Panc1 (cell line): ENCODE results near the gene CEBPA. TPM values are rescaled to one million over a fixed set of nuclear protein-coding genes. Genes with fewer than 3 reads are reported as not detected.

ENCODE experiments used
- ATAC-seq: fragments of 200-7000 bp; cut with Tn5 transposase; 2 replicates; pipeline ENCODE4 v1.9.1; 2020; ENCODE audit warnings: mild to moderate bottlenecking, moderate library complexity
- BruUV-seq: library from RNA; stranded (reverse); fragments of 400-500 nt; replicated peaks from 2 replicates; lab custom pipeline; 2021; lab: Mats Ljungman, UMichigan
- CTCF ChIA-PET: fragments of 300-600 bp; sonication (Branson Sonifier 250); formaldehyde crosslinking; loops from one replicate; lab custom pipeline; 2022; ENCODE audit warnings: antibody characterized with exemption; lab: Charles Lee
- POLR2A ChIA-PET: fragments of 300-600 bp; sonication (Branson Sonifier 250); formaldehyde crosslinking; loops from one replicate; lab custom pipeline; 2022; ENCODE audit warnings: antibody characterized with exemption; lab: Charles Lee
- DNase-seq: peaks from one replicate; pipeline ENCODE4 v3.0.0-alpha.2; 2010; ENCODE audit warnings: low read depth, low spot score
- H3K27ac ChIP-seq: 2 replicates; pipeline ENCODE4 v1.5.1; 2011; ENCODE audit warnings: mild to moderate bottlenecking, low read length, inconsistent platforms
- H3K27me3 ChIP-seq: fragments of 200-500 bp; sonication (Bioruptor generic); 2 replicates; pipeline ENCODE4 v1.6.0; 2014; ENCODE audit warnings: low read length, inconsistent platforms; ENCODE audit not compliant: control insufficient read depth, insufficient read depth
- H3K36me3 ChIP-seq: fragments of 200-500 bp; sonication (Bioruptor generic); 2 replicates; pipeline ENCODE4 v1.5.1; 2014; ENCODE audit warnings: inconsistent platforms, mild to moderate bottlenecking, low read length, moderate library complexity; ENCODE audit not compliant: control insufficient read depth, insufficient read depth
- H3K4me1 ChIP-seq: 2 replicates; pipeline ENCODE4 v1.5.1; 2011; ENCODE audit warnings: inconsistent platforms, mild to moderate bottlenecking, low read length, moderate library complexity; ENCODE audit not compliant: control insufficient read depth, insufficient read depth
- H3K4me3 ChIP-seq, 2 experiments: 2 replicates each; pipeline ENCODE4 v1.5.1; 2011 to 2012; ENCODE audit warnings: low read depth in 2 of 2, low read length in 2 of 2, mild to moderate bottlenecking in 2 of 2, inconsistent platforms in 1 of 2, moderate library complexity in 1 of 2
- H3K9me3 ChIP-seq: fragments of 200-500 bp; sonication (Bioruptor generic); 2 replicates; pipeline ENCODE4 v1.5.1; 2014; ENCODE audit warnings: low read depth, mild to moderate bottlenecking, inconsistent platforms, low read length, moderate library complexity; ENCODE audit not compliant: control insufficient read depth, insufficient read depth
- POLR2AphosphoS5 ChIP-seq: IDR thresholded peaks from 2 replicates; pipeline ENCODE4 v1.6.1; 2012; ENCODE audit warnings: mild to moderate bottlenecking, low read depth, low read length, moderate library complexity
- SIN3A ChIP-seq: IDR thresholded peaks from 2 replicates; pipeline ENCODE4 v1.6.1; 2012; ENCODE audit warnings: low read depth, mild to moderate bottlenecking, low read length, moderate library complexity, borderline replicate concordance; ENCODE audit not compliant: insufficient read depth
- TCF7L2 ChIP-seq: IDR thresholded peaks from 2 replicates; pipeline ENCODE4 v1.6.1; 2011; ENCODE audit warnings: mild to moderate bottlenecking, low read depth, low read length, inconsistent platforms
- in situ Hi-C: cut with HindIII; loops from 2 replicates; pipeline ENCODE4 v1.10.0; 2016; ENCODE audit warnings: low sequenced_read_pairs, low pct_unique_long_range_greater_than_20kb
- intact Hi-C: fragments of 100-400 bp; cut with micrococcal nuclease; formaldehyde crosslinking; loops from one replicate; pipeline ENCODE4 v1.10.0; 2022; ENCODE audit not compliant: unreplicated experiment
- total RNA-seq: library from RNA; stranded (reverse); gene quantifications from one replicate; pipeline ENCODE4 v1.2.1, GENCODE V29; 2021; ENCODE audit not compliant: unreplicated experiment
- TF ChIP-seq, protein P1 (sequence below): fragments of 450-650 bp; IDR thresholded peaks from 2 replicates; pipeline ENCODE4 v1.5.1; 2017; ENCODE audit warnings: mild to moderate bottlenecking
- TF ChIP-seq, protein P2 (sequence below), 2 experiments: IDR thresholded peaks; 2 replicates each; pipeline ENCODE4 v1.6.1; 2011 to 2012; ENCODE audit warnings: low read depth in 2 of 2, control low read depth in 1 of 2, low read length in 1 of 2, mild to moderate bottlenecking in 1 of 2, moderate library complexity in 1 of 2; ENCODE audit not compliant: insufficient read depth in 1 of 2

CEBPA gene
- total RNA-seq, 1 experiment from 2014 or later: 1.6 TPM

DNA sequence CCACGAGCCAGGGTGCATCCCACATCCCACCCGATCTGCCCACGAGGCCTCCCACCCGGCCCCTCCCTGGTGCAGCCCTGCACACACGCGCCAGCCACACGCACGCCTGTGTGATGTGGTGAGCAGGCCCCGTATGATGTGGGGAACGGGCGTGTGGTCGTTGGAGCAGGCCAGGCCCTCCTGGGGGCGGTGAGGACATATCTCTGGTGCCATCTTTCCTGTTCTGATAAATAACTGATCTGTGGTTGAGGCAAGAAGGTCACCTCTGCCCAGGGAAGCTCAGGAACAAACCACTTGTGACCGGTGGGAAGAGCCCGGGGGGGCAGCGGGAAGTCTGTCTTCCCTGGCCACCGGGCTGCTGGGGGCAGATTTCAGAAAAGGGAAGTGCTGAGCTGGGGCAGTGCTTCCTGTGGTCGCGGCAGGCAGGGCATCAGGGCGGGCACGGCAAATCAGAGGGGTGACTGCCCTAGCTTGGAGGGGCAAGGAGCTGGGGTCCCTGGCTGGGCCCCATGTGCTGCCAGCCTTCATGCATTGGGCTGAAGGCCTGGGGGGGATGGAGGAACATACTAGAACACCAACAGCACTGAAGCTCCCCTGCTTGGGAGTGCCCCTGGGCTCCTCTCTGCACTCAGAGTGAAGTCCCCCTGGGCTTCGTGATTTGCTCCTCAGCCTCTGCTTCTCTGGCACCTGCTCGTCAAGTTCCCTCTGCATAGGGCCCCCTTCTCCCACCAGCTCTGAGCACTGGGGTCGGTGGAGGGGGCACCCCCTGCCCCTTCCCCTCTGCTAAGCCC is 41.5 kb downstream of the CEBPA start:
- TF ChIP-seq, protein P1, sequence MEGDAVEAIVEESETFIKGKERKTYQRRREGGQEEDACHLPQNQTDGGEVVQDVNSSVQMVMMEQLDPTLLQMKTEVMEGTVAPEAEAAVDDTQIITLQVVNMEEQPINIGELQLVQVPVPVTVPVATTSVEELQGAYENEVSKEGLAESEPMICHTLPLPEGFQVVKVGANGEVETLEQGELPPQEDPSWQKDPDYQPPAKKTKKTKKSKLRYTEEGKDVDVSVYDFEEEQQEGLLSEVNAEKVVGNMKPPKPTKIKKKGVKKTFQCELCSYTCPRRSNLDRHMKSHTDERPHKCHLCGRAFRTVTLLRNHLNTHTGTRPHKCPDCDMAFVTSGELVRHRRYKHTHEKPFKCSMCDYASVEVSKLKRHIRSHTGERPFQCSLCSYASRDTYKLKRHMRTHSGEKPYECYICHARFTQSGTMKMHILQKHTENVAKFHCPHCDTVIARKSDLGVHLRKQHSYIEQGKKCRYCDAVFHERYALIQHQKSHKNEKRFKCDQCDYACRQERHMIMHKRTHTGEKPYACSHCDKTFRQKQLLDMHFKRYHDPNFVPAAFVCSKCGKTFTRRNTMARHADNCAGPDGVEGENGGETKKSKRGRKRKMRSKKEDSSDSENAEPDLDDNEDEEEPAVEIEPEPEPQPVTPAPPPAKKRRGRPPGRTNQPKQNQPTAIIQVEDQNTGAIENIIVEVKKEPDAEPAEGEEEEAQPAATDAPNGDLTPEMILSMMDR: no peak
- TF ChIP-seq, protein P2, sequence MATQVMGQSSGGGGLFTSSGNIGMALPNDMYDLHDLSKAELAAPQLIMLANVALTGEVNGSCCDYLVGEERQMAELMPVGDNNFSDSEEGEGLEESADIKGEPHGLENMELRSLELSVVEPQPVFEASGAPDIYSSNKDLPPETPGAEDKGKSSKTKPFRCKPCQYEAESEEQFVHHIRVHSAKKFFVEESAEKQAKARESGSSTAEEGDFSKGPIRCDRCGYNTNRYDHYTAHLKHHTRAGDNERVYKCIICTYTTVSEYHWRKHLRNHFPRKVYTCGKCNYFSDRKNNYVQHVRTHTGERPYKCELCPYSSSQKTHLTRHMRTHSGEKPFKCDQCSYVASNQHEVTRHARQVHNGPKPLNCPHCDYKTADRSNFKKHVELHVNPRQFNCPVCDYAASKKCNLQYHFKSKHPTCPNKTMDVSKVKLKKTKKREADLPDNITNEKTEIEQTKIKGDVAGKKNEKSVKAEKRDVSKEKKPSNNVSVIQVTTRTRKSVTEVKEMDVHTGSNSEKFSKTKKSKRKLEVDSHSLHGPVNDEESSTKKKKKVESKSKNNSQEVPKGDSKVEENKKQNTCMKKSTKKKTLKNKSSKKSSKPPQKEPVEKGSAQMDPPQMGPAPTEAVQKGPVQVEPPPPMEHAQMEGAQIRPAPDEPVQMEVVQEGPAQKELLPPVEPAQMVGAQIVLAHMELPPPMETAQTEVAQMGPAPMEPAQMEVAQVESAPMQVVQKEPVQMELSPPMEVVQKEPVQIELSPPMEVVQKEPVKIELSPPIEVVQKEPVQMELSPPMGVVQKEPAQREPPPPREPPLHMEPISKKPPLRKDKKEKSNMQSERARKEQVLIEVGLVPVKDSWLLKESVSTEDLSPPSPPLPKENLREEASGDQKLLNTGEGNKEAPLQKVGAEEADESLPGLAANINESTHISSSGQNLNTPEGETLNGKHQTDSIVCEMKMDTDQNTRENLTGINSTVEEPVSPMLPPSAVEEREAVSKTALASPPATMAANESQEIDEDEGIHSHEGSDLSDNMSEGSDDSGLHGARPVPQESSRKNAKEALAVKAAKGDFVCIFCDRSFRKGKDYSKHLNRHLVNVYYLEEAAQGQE (IDR thresholded peaks at IDR 0.05; ENCODE audit: insufficient read depth in 1 of 2, low read depth in 2 of 2, low read length in 1 of 2): no peak
- TF ChIP-seq TCF7L2 (no peak), SIN3A (no peak), POLR2AphosphoS5 (no peak)
- CTCF ChIA-PET: interaction anchor here (0.6 kb wide), 1 partner anchor 430 kb away, joined by 3 read pairs; no protein-coding TSS in a partner anchor
- no TSS peak for BruUV-seq
- H3K27ac ChIP-seq: no peak overlapping the region
- H3K9me3 ChIP-seq: no peaks in the 10 kb centered on the region
- in situ Hi-C loops (no loop called here), intact Hi-C loops (no loop called here)
- ATAC-seq (no peak), DNase-seq (no peak)
- no peak overlapping the region for H3K4me3 ChIP-seq
- POLR2A ChIA-PET: no interaction called here
- H3K36me3 ChIP-seq: no peaks in the 10 kb centered on the region
- H3K27me3 ChIP-seq: no peaks in the 10 kb centered on the region
- no peaks in the 10 kb centered on the region for H3K4me1 ChIP-seq

DNA sequence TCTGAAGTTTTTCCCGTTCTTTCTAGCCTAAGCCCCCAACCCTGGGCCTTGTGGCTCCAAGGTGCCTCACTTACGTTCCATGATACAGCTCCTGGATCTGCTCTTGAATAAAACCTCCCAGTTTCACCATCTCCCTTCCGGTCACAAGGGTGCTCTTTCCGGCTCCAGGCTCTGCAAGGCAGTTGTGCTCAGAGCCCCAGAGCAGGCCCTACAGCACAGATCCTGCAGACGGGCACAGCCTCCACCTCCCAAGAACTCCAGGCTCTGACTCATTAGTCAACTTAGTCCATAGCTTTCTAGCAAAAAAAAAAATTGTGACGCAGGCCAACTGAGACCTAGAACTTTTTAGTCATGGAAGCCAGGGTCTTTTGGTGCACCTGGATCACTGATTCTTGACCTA is 42.8 kb downstream of the CEBPA start:
- DNase-seq (no peak), ATAC-seq (no peak)
- intact Hi-C loops: no loop called here
- no TSS peak for BruUV-seq
- in situ Hi-C loops: no loop called here
- H3K9me3 ChIP-seq: no peaks in the 10 kb centered on the region
- H3K4me3 ChIP-seq: no peak overlapping the region
- no peak overlapping the region for H3K27ac ChIP-seq
- no peaks in the 10 kb centered on the region for H3K27me3 ChIP-seq
- ChIA-PET CTCF (interaction anchor here (0.7 to 0.8 kb wide), 2 partner anchors 16 to 24 kb away, joined by 3 read pairs; no protein-coding TSS in a partner anchor), POLR2A (interaction anchor here (0.7 kb wide), 1 partner anchor 128 kb away, joined by 4 read pairs; no protein-coding TSS in a partner anchor)
- no peaks in the 10 kb centered on the region for H3K36me3 ChIP-seq
- TF ChIP-seq, protein P2 (IDR thresholded peaks at IDR 0.05; ENCODE audit: insufficient read depth in 1 of 2, low read depth in 2 of 2, low read length in 1 of 2): no peak
- TF ChIP-seq SIN3A: no peak
- no peak for TF ChIP-seq TCF7L2
- TF ChIP-seq, protein P1: no peak
- TF ChIP-seq POLR2AphosphoS5: no peak
- H3K4me1 ChIP-seq: no peaks in the 10 kb centered on the region
